Measurements from ENCODE around the gene DDX5. TPM values are rescaled to one million over a fixed set of nuclear protein-coding genes. Genes with fewer than 3 reads are reported as not detected.

DDX5 gene
- total RNA-seq, 1 experiment from 2014 or later, result 869 TPM

GRCh38 chr17:64529221-64529620 lies 23.1 kb upstream of the DDX5 start:
- H2BK120ac ChIP-seq (ENCODE audit: low read depth, low read length, poor library complexity, severe bottlenecking), result no peak overlapping the region
- no peak overlapping the region for H2AK5ac ChIP-seq (ENCODE audit: insufficient read length, low read length)
- H3K4me2 ChIP-seq (ENCODE audit: insufficient read depth, insufficient read length, low read length), result no peak overlapping the region
- Mint-ChIP-seq H3K4me1 (no peaks in the 10 kb centered on the region), H3K27ac (no peak overlapping the region), H3K36me3 (ENCODE audit: insufficient read depth in 1 of 3, low read depth in 3 of 3) (peaks cover 49 to 92% (median 87%) of the 10 kb centered on the region in 3 experiments), H3K9me3 (no peaks in the 10 kb centered on the region), H3K4me3 (no peak overlapping the region), H3K27me3 (ENCODE audit: low read depth) (no peaks in the 10 kb centered on the region)
- no peak overlapping the region for H2BK15ac ChIP-seq (ENCODE audit: low read depth, low read length)
- H3K79me2 ChIP-seq (ENCODE audit: insufficient read depth, low read length), result no peaks in the 10 kb centered on the region
- no peak overlapping the region for H3K9ac ChIP-seq (ENCODE audit: extremely low read depth, insufficient read length, low read length)
- H3K27ac ChIP-seq (ENCODE audit: insufficient read length, low read depth, low read length), result no peak overlapping the region
- H2BK12ac ChIP-seq (ENCODE audit: insufficient read length, low read depth, low read length), result no peak overlapping the region
- no peaks in the 10 kb centered on the region for H3K4me1 ChIP-seq (ENCODE audit: insufficient read depth, low read length)
- no peak overlapping the region for H2BK5ac ChIP-seq (ENCODE audit: insufficient read length, low read length)
- no peak overlapping the region for H3K18ac ChIP-seq (ENCODE audit: insufficient read length, low read depth, low read length)
- H3K23ac ChIP-seq (ENCODE audit: insufficient read length, low read depth, low read length), result no peak overlapping the region
- H3K27me3 ChIP-seq (ENCODE audit: insufficient read depth, low read length), result no peaks in the 10 kb centered on the region
- DNase-seq, result no peak
- no peaks in the 10 kb centered on the region for H4K20me1 ChIP-seq (ENCODE audit: control insufficient read depth, insufficient read depth, insufficient read length)
- no peak overlapping the region for H4K8ac ChIP-seq (replicated peaks; ENCODE audit: insufficient read length, low read depth, low read length)
- no peak overlapping the region for H4K5ac ChIP-seq (ENCODE audit: insufficient read length, low read depth, low read length)
- no peaks in the 10 kb centered on the region for H3K9me3 ChIP-seq (ENCODE audit: control insufficient read depth, low read depth, low read length)
- H4K91ac ChIP-seq (ENCODE audit: insufficient read length, low read depth, low read length), result no peak overlapping the region
- no peak overlapping the region for H2AFZ ChIP-seq (ENCODE audit: low read length)
- H3K23me2 ChIP-seq (ENCODE audit: insufficient read length, low read depth, low read length, poor library complexity, severe bottlenecking), result no peaks in the 10 kb centered on the region
- no peak overlapping the region for H3K14ac ChIP-seq (ENCODE audit: insufficient read depth, low read length)
- no peak overlapping the region for H3K4ac ChIP-seq (ENCODE audit: low read depth, low read length)
- no peak overlapping the region for H2BK20ac ChIP-seq (ENCODE audit: low read depth, low read length, poor library complexity, severe bottlenecking)
- H3K79me1 ChIP-seq (ENCODE audit: insufficient read depth, low read depth, low read length, poor library complexity, severe bottlenecking), result no peaks in the 10 kb centered on the region
- no peak overlapping the region for H3K56ac ChIP-seq (ENCODE audit: insufficient read length, low read depth, low read length)
- TF ChIP-seq, protein P1, sequence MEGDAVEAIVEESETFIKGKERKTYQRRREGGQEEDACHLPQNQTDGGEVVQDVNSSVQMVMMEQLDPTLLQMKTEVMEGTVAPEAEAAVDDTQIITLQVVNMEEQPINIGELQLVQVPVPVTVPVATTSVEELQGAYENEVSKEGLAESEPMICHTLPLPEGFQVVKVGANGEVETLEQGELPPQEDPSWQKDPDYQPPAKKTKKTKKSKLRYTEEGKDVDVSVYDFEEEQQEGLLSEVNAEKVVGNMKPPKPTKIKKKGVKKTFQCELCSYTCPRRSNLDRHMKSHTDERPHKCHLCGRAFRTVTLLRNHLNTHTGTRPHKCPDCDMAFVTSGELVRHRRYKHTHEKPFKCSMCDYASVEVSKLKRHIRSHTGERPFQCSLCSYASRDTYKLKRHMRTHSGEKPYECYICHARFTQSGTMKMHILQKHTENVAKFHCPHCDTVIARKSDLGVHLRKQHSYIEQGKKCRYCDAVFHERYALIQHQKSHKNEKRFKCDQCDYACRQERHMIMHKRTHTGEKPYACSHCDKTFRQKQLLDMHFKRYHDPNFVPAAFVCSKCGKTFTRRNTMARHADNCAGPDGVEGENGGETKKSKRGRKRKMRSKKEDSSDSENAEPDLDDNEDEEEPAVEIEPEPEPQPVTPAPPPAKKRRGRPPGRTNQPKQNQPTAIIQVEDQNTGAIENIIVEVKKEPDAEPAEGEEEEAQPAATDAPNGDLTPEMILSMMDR (conservative IDR thresholded peaks at IDR 0.05), result no peak
- no CpG with 5 or more reads among the region's 5 CpGs for WGBS (ENCODE audit: extremely low coverage, insufficient read length, low lambda C conversion rate)
- no peak overlapping the region for H3T11ph ChIP-seq (ENCODE audit: low read length)
